ENCODE results near the gene YOD1. TPM values are rescaled to one million over a fixed set of nuclear protein-coding genes. Genes with fewer than 3 reads are reported as not detected.

Gene YOD1
- total RNA-seq, 2 experiments from 2014 or later = 10.1 to 10.2 TPM

- no peaks in the 10 kb centered on the region for H3K9me3 Mint-ChIP-seq
- no peak overlapping the region for H3K27ac Mint-ChIP-seq
Measured at GRCh38 chr1:207024202-207025145, 26.5 kb downstream of the YOD1 start.

DNA sequence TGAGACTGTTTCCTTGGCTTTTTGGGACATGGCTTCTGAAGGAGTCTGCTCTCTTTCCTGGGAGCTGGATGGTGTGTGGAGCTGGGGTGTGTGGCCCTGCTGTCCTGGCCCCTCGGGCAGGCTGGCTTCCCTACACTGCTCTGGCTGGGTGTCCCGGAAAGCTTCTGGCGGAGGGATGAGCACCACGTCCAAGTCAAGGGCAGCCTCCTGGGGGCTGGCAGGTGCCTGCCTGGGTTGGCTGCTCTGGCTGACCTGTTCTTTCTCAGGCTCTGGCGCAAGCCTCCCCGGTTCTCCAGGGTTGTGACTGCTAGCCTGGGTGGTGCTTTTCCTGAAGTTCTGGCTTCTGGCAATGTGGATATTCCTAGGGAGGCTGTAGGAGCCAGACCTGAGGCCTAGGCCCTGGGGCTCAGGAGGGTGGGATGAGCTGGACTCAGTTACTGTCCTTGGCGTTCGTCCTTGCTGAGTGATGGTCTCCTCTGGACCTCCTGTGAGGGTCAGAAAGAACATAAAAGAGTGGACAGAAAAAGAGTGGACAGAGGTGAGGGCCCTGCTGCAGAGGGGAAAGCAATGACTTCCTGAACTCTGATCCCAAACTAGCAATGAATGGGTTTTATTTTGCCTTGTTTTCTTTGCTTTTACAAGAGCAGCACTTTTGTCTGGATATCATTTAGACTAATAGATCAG lies 27.9 kb downstream of the YOD1 start:
- Mint-ChIP-seq H3K9me3 (no peaks in the 10 kb centered on the region), H3K4me1 (peaks cover 4% of the 10 kb centered on the region), H3K27me3 (peaks cover 30% of the 10 kb centered on the region), H3K27ac (no peak overlapping the region), H3K4me3 (no peak overlapping the region), H3K36me3 (no peaks in the 10 kb centered on the region)
- ATAC-seq (ENCODE audit: low read depth) (no peak), DNase-seq (no peak)
- POLR2A ChIA-PET = no interaction called here

More at GRCh38 chr1:207024202-207025145, 26.5 kb downstream of the YOD1 start:
- peaks cover 32% of the 10 kb centered on the region for H3K27me3 Mint-ChIP-seq
- DNase-seq (no peak), ATAC-seq (ENCODE audit: low read depth) (no peak)
- POLR2A ChIA-PET = no interaction called here
- H3K36me3 Mint-ChIP-seq = no peaks in the 10 kb centered on the region
- peaks cover 4% of the 10 kb centered on the region for H3K4me1 Mint-ChIP-seq
- no peak overlapping the region for H3K4me3 Mint-ChIP-seq

- H3K4me1 Mint-ChIP-seq = peaks cover 4% of the 10 kb centered on the region
- no peak for ATAC-seq (ENCODE audit: low read depth)
- H3K9me3 Mint-ChIP-seq = no peaks in the 10 kb centered on the region
- no peak overlapping the region for H3K27ac Mint-ChIP-seq
- no peaks in the 10 kb centered on the region for H3K36me3 Mint-ChIP-seq
- peaks cover 31% of the 10 kb centered on the region for H3K27me3 Mint-ChIP-seq
- POLR2A ChIA-PET = no interaction called here
- H3K4me3 Mint-ChIP-seq = no peak overlapping the region
- no peak for DNase-seq
Measured at GRCh38 chr1:207021876-207022596, 29.0 kb downstream of the YOD1 start.

GRCh38 chr1:207021139-207021861 lies 29.7 kb downstream of the YOD1 start:
- POLR2A ChIA-PET = no interaction called here
- ATAC-seq (ENCODE audit: low read depth) (no peak), DNase-seq (no peak)
- H3K36me3 Mint-ChIP-seq = no peaks in the 10 kb centered on the region
- no peak overlapping the region for H3K27ac Mint-ChIP-seq
- H3K9me3 Mint-ChIP-seq = no peaks in the 10 kb centered on the region
- H3K4me1 Mint-ChIP-seq = peaks cover 4% of the 10 kb centered on the region
- no peak overlapping the region for H3K4me3 Mint-ChIP-seq
- H3K27me3 Mint-ChIP-seq = peaks cover 25% of the 10 kb centered on the region

- H3K4me1 Mint-ChIP-seq = peaks cover 6% of the 10 kb centered on the region
- no peak overlapping the region for H3K27ac Mint-ChIP-seq
- H3K27me3 Mint-ChIP-seq = peaks cover 21% of the 10 kb centered on the region
- DNase-seq (no peak), ATAC-seq (ENCODE audit: low read depth) (no peak)
- H3K4me3 Mint-ChIP-seq = no peak overlapping the region
- POLR2A ChIA-PET = no interaction called here
- no peaks in the 10 kb centered on the region for H3K9me3 Mint-ChIP-seq
- H3K36me3 Mint-ChIP-seq = no peaks in the 10 kb centered on the region
Measured at GRCh38 chr1:207020709-207021107, 30.3 kb downstream of the YOD1 start.

GRCh38 chr1:207020065-207020708 lies 30.8 kb downstream of the YOD1 start:
- POLR2A ChIA-PET = no interaction called here
- no peaks in the 10 kb centered on the region for H3K9me3 Mint-ChIP-seq
- ATAC-seq (ENCODE audit: low read depth) = no peak
- H3K27ac Mint-ChIP-seq = no peak overlapping the region
- H3K4me1 Mint-ChIP-seq = peaks cover 6% of the 10 kb centered on the region
- H3K36me3 Mint-ChIP-seq = no peaks in the 10 kb centered on the region
- DNase-seq = no peak
- H3K27me3 Mint-ChIP-seq = peaks cover 23% of the 10 kb centered on the region
- H3K4me3 Mint-ChIP-seq = no peak overlapping the region

GRCh38 chr1:207019661-207020060 lies 31.3 kb downstream of the YOD1 start:
- H3K27me3 Mint-ChIP-seq = peaks cover 24% of the 10 kb centered on the region
- ATAC-seq (ENCODE audit: low read depth) (no peak), DNase-seq (no peak)
- H3K4me3 Mint-ChIP-seq = no peak overlapping the region
- POLR2A ChIA-PET = no interaction called here
- H3K27ac Mint-ChIP-seq = no peak overlapping the region
- peaks cover 4% of the 10 kb centered on the region for H3K4me1 Mint-ChIP-seq
- no peaks in the 10 kb centered on the region for H3K9me3 Mint-ChIP-seq
- H3K36me3 Mint-ChIP-seq = no peaks in the 10 kb centered on the region

- peaks cover 4% of the 10 kb centered on the region for H3K4me1 Mint-ChIP-seq
- H3K4me3 Mint-ChIP-seq = no peak overlapping the region
- ATAC-seq (ENCODE audit: low read depth) (no peak), DNase-seq (no peak)
- peaks cover 24% of the 10 kb centered on the region for H3K27me3 Mint-ChIP-seq
- POLR2A ChIA-PET = interaction anchor here (1.1 kb wide), 1 partner anchor 308 kb away, joined by 3 read pairs; no protein-coding TSS in a partner anchor
- H3K9me3 Mint-ChIP-seq = no peaks in the 10 kb centered on the region
- H3K36me3 Mint-ChIP-seq = no peaks in the 10 kb centered on the region
- no peak overlapping the region for H3K27ac Mint-ChIP-seq
Measured at GRCh38 chr1:207019161-207019560, 31.8 kb downstream of the YOD1 start.

- DNase-seq = no peak
- Mint-ChIP-seq H3K27ac (peak overlapping the region; percentile 48), H3K4me1 (peaks cover 4% of the 10 kb centered on the region), H3K9me3 (no peaks in the 10 kb centered on the region), H3K36me3 (no peaks in the 10 kb centered on the region), H3K4me3 (no peak overlapping the region), H3K27me3 (peaks cover 27% of the 10 kb centered on the region)
- ATAC-seq (ENCODE audit: low read depth) = no peak
- POLR2A ChIA-PET = interaction anchor here (1.1 kb wide), 1 partner anchor 308 kb away, joined by 3 read pairs; no protein-coding TSS in a partner anchor
Measured at GRCh38 chr1:207018707-207019106, 32.3 kb downstream of the YOD1 start.

- no peak for DNase-seq
- POLR2A ChIA-PET = interaction anchor here (1.1 kb wide), 1 partner anchor 307 kb away, joined by 3 read pairs; no protein-coding TSS in a partner anchor
- no peak overlapping the region for H3K4me3 Mint-ChIP-seq
- no peak for ATAC-seq (ENCODE audit: low read depth)
- peaks cover 35% of the 10 kb centered on the region for H3K27me3 Mint-ChIP-seq
- peaks cover 4% of the 10 kb centered on the region for H3K4me1 Mint-ChIP-seq
- no peaks in the 10 kb centered on the region for H3K36me3 Mint-ChIP-seq
- no peak overlapping the region for H3K27ac Mint-ChIP-seq
- H3K9me3 Mint-ChIP-seq = no peaks in the 10 kb centered on the region
Measured at GRCh38 chr1:207017615-207018559, 33.1 kb downstream of the YOD1 start.

GRCh38 chr1:207015791-207016190 lies 35.2 kb downstream of the YOD1 start:
- H3K4me3 Mint-ChIP-seq = no peak overlapping the region
- no peaks in the 10 kb centered on the region for H3K9me3 Mint-ChIP-seq
- ATAC-seq (ENCODE audit: low read depth) (no peak), DNase-seq (no peak)
- peaks cover 50% of the 10 kb centered on the region for H3K27me3 Mint-ChIP-seq
- POLR2A ChIA-PET = no interaction called here
- no peaks in the 10 kb centered on the region for H3K36me3 Mint-ChIP-seq
- no peak overlapping the region for H3K27ac Mint-ChIP-seq
- peaks cover 2% of the 10 kb centered on the region for H3K4me1 Mint-ChIP-seq

- H3K36me3 Mint-ChIP-seq = no peaks in the 10 kb centered on the region
- peaks cover 52% of the 10 kb centered on the region for H3K27me3 Mint-ChIP-seq
- DNase-seq (no peak), ATAC-seq (ENCODE audit: low read depth) (no peak)
- H3K4me3 Mint-ChIP-seq = no peak overlapping the region
- POLR2A ChIA-PET = no interaction called here
- no peak overlapping the region for H3K27ac Mint-ChIP-seq
- peaks cover 2% of the 10 kb centered on the region for H3K4me1 Mint-ChIP-seq
- H3K9me3 Mint-ChIP-seq = no peaks in the 10 kb centered on the region
Measured at GRCh38 chr1:207014728-207015127, 36.3 kb downstream of the YOD1 start.
